ENCODE results near the gene SLC12A8. TPM values are rescaled to one million over a fixed set of nuclear protein-coding genes. Genes with fewer than 3 reads are reported as not detected.

Gene SLC12A8
- total and polyA plus RNA-seq, 10 of the 15 experiments (the other 5 are each of a cell fraction or from before 2014, with no cell fraction given) = 2.5 to 71.6 (median 50.1) TPM

DNA sequence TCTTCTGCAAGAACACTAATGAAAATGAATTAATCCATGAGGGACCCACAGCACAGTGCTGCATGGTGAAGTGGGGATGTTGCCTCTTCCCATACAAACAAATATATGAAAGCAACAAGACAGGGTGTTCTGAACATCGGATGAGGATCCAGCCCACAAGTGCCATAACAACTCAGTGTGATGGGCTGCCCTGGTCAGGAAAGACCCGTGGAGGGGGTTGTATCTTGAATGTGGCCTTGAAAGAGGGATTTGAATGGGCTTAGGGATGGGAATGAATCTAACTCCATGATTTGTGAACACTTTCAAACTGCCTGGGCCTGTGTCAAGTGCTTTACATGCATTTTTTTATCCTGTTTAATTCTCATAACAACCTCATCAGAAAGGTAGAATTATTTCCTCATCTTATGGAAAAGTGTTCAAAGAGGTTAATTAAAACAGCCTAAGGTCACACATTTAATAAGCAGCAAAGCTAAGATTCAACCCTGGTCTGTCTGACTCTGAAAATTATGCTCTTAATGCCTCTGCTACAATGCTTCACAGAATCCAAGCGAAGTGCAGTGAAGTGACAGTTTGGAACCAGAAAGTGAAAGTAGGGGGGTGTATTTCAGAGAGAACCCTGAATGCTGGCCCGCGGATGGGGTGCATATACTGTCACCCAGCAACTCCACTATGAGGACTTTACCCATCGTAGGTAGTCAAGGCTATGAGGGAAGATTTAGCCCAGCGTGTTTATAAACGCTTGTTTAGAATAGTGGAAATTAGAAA is 91.1 kb downstream of the SLC12A8 start (continued):
- TF ChIP-seq, protein P1, sequence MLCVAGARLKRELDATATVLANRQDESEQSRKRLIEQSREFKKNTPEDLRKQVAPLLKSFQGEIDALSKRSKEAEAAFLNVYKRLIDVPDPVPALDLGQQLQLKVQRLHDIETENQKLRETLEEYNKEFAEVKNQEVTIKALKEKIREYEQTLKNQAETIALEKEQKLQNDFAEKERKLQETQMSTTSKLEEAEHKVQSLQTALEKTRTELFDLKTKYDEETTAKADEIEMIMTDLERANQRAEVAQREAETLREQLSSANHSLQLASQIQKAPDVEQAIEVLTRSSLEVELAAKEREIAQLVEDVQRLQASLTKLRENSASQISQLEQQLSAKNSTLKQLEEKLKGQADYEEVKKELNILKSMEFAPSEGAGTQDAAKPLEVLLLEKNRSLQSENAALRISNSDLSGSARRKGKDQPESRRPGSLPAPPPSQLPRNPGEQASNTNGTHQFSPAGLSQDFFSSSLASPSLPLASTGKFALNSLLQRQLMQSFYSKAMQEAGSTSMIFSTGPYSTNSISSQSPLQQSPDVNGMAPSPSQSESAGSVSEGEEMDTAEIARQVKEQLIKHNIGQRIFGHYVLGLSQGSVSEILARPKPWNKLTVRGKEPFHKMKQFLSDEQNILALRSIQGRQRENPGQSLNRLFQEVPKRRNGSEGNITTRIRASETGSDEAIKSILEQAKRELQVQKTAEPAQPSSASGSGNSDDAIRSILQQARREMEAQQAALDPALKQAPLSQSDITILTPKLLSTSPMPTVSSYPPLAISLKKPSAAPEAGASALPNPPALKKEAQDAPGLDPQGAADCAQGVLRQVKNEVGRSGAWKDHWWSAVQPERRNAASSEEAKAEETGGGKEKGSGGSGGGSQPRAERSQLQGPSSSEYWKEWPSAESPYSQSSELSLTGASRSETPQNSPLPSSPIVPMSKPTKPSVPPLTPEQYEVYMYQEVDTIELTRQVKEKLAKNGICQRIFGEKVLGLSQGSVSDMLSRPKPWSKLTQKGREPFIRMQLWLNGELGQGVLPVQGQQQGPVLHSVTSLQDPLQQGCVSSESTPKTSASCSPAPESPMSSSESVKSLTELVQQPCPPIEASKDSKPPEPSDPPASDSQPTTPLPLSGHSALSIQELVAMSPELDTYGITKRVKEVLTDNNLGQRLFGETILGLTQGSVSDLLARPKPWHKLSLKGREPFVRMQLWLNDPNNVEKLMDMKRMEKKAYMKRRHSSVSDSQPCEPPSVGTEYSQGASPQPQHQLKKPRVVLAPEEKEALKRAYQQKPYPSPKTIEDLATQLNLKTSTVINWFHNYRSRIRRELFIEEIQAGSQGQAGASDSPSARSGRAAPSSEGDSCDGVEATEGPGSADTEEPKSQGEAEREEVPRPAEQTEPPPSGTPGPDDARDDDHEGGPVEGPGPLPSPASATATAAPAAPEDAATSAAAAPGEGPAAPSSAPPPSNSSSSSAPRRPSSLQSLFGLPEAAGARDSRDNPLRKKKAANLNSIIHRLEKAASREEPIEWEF (IDR thresholded peaks at IDR 0.05; ENCODE audit: insufficient replicate concordance, low read depth, low read length) = no peak
- TF ChIP-seq MXI1 (IDR thresholded peaks at IDR 0.05; ENCODE audit: low read depth, low read length) (no peak), ATF7 (IDR thresholded peaks at IDR 0.05; ENCODE audit: low read depth) (no peak), CHD1 (IDR thresholded peaks at IDR 0.05; ENCODE audit: low read depth, low read length) (no peak), CBFB (IDR thresholded peaks at IDR 0.05; ENCODE audit: low read depth) (no peak), BCL11A (IDR thresholded peaks at IDR 0.05; ENCODE audit: low read depth, low read length) (no peak), RAD51 (IDR thresholded peaks at IDR 0.05) (no peak), MYC (IDR thresholded peaks at IDR 0.05; ENCODE audit: insufficient read depth, insufficient read length, insufficient replicate concordance, low read length, severe bottlenecking) (no peak)
- TF ChIP-seq, protein P2, sequence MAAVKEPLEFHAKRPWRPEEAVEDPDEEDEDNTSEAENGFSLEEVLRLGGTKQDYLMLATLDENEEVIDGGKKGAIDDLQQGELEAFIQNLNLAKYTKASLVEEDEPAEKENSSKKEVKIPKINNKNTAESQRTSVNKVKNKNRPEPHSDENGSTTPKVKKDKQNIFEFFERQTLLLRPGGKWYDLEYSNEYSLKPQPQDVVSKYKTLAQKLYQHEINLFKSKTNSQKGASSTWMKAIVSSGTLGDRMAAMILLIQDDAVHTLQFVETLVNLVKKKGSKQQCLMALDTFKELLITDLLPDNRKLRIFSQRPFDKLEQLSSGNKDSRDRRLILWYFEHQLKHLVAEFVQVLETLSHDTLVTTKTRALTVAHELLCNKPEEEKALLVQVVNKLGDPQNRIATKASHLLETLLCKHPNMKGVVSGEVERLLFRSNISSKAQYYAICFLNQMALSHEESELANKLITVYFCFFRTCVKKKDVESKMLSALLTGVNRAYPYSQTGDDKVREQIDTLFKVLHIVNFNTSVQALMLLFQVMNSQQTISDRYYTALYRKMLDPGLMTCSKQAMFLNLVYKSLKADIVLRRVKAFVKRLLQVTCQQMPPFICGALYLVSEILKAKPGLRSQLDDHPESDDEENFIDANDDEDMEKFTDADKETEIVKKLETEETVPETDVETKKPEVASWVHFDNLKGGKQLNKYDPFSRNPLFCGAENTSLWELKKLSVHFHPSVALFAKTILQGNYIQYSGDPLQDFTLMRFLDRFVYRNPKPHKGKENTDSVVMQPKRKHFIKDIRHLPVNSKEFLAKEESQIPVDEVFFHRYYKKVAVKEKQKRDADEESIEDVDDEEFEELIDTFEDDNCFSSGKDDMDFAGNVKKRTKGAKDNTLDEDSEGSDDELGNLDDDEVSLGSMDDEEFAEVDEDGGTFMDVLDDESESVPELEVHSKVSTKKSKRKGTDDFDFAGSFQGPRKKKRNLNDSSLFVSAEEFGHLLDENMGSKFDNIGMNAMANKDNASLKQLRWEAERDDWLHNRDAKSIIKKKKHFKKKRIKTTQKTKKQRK (IDR thresholded peaks at IDR 0.05; ENCODE audit: low read depth, low read length) = no peak
- TF ChIP-seq, protein P3, sequence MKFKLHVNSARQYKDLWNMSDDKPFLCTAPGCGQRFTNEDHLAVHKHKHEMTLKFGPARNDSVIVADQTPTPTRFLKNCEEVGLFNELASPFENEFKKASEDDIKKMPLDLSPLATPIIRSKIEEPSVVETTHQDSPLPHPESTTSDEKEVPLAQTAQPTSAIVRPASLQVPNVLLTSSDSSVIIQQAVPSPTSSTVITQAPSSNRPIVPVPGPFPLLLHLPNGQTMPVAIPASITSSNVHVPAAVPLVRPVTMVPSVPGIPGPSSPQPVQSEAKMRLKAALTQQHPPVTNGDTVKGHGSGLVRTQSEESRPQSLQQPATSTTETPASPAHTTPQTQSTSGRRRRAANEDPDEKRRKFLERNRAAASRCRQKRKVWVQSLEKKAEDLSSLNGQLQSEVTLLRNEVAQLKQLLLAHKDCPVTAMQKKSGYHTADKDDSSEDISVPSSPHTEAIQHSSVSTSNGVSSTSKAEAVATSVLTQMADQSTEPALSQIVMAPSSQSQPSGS (IDR thresholded peaks at IDR 0.05; ENCODE audit: low read length) = no peak
- TF ChIP-seq, protein P4, sequence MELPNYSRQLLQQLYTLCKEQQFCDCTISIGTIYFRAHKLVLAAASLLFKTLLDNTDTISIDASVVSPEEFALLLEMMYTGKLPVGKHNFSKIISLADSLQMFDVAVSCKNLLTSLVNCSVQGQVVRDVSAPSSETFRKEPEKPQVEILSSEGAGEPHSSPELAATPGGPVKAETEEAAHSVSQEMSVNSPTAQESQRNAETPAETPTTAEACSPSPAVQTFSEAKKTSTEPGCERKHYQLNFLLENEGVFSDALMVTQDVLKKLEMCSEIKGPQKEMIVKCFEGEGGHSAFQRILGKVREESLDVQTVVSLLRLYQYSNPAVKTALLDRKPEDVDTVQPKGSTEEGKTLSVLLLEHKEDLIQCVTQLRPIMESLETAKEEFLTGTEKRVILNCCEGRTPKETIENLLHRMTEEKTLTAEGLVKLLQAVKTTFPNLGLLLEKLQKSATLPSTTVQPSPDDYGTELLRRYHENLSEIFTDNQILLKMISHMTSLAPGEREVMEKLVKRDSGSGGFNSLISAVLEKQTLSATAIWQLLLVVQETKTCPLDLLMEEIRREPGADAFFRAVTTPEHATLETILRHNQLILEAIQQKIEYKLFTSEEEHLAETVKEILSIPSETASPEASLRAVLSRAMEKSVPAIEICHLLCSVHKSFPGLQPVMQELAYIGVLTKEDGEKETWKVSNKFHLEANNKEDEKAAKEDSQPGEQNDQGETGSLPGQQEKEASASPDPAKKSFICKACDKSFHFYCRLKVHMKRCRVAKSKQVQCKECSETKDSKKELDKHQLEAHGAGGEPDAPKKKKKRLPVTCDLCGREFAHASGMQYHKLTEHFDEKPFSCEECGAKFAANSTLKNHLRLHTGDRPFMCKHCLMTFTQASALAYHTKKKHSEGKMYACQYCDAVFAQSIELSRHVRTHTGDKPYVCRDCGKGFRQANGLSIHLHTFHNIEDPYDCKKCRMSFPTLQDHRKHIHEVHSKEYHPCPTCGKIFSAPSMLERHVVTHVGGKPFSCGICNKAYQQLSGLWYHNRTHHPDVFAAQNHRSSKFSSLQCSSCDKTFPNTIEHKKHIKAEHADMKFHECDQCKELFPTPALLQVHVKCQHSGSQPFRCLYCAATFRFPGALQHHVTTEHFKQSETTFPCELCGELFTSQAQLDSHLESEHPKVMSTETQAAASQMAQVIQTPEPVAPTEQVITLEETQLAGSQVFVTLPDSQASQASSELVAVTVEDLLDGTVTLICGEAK (IDR thresholded peaks at IDR 0.05; ENCODE audit: borderline replicate concordance) = no peak
- TF ChIP-seq, protein P5, sequence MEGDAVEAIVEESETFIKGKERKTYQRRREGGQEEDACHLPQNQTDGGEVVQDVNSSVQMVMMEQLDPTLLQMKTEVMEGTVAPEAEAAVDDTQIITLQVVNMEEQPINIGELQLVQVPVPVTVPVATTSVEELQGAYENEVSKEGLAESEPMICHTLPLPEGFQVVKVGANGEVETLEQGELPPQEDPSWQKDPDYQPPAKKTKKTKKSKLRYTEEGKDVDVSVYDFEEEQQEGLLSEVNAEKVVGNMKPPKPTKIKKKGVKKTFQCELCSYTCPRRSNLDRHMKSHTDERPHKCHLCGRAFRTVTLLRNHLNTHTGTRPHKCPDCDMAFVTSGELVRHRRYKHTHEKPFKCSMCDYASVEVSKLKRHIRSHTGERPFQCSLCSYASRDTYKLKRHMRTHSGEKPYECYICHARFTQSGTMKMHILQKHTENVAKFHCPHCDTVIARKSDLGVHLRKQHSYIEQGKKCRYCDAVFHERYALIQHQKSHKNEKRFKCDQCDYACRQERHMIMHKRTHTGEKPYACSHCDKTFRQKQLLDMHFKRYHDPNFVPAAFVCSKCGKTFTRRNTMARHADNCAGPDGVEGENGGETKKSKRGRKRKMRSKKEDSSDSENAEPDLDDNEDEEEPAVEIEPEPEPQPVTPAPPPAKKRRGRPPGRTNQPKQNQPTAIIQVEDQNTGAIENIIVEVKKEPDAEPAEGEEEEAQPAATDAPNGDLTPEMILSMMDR (IDR thresholded peaks at IDR 0.05 in 2 of 3, conservative IDR thresholded peaks at IDR 0.05 in 1 of 3; ENCODE audit: control insufficient read depth in 2 of 3, extremely low read depth in 1 of 3, insufficient read depth in 1 of 3, low read depth in 3 of 3, low read length in 3 of 3) = no peak
